Measurements from ENCODE around the gene PTPRM.

DNA sequence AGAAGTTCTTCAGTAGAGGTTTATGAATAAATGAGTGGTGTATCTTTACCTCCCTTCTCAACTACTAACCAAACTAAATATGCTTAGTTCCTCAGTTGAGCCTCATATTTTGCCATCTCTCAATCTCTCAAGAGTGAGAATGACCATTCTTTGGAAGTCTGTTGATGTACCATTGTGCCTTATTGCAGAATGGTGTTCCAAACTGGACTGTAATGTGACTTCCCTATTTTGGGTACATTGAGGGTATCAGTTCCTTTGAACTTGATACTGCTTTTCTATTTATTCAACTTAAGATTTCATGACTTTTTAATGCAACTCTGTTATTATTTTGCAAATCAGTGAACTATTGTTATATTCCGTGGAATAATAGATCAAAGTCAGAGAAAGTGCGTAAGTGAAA is 159.4 kb downstream of the PTPRM start:
- TF ChIP-seq, protein P1, sequence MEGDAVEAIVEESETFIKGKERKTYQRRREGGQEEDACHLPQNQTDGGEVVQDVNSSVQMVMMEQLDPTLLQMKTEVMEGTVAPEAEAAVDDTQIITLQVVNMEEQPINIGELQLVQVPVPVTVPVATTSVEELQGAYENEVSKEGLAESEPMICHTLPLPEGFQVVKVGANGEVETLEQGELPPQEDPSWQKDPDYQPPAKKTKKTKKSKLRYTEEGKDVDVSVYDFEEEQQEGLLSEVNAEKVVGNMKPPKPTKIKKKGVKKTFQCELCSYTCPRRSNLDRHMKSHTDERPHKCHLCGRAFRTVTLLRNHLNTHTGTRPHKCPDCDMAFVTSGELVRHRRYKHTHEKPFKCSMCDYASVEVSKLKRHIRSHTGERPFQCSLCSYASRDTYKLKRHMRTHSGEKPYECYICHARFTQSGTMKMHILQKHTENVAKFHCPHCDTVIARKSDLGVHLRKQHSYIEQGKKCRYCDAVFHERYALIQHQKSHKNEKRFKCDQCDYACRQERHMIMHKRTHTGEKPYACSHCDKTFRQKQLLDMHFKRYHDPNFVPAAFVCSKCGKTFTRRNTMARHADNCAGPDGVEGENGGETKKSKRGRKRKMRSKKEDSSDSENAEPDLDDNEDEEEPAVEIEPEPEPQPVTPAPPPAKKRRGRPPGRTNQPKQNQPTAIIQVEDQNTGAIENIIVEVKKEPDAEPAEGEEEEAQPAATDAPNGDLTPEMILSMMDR (IDR thresholded peaks at IDR 0.05; ENCODE audit: extremely low read depth in 1 of 2, insufficient read depth in 1 of 2, low read depth in 1 of 2, low read length in 2 of 2) = no peak
- no peak for TF ChIP-seq POLR2AphosphoS5 (IDR thresholded peaks at IDR 0.05; ENCODE audit: insufficient read depth, low read depth, low read length)
- TF ChIP-seq FOS (IDR thresholded peaks at IDR 0.05; ENCODE audit: borderline replicate concordance, insufficient read depth, low read length) = no peak
- TF ChIP-seq, protein P2, sequence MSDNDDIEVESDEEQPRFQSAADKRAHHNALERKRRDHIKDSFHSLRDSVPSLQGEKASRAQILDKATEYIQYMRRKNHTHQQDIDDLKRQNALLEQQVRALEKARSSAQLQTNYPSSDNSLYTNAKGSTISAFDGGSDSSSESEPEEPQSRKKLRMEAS (IDR thresholded peaks at IDR 0.05; ENCODE audit: insufficient read depth, insufficient read length) = no peak
- no peak for TF ChIP-seq POLR2A (IDR thresholded peaks at IDR 0.05; ENCODE audit: low read depth, low read length)

All from endothelial cell of umbilical vein (primary cell).